GM13976 (cell line): Measurements from ENCODE around the gene BHLHE41.

Experiments used
- DNase-seq: peaks from one replicate; pipeline ENCODE4 v3.0.0; 2012; ENCODE audit warnings: low spot score
- CTCF ChIP-seq: IDR thresholded peaks from 2 replicates; pipeline ENCODE4 v1.5.1; 2012; ENCODE audit warnings: borderline replicate concordance, mild to moderate bottlenecking; ENCODE audit not compliant: insufficient read depth; ENCODE audit errors: extremely low read depth, missing control alignments, control extremely low read depth
- in situ Hi-C: fragments of 300-500 bp; cut with MboI; formaldehyde crosslinking; loops from one replicate; pipeline ENCODE4 v1.12.0; 2022; ENCODE audit warnings: low sequenced_read_pairs, mixed read lengths, inconsistent platforms; ENCODE audit not compliant: unreplicated experiment

Gene BHLHE41

GRCh38 chr12:26124446-26125399 lies at the start of gene BHLHE41:
TSS of gene BHLHE41 (minus strand) at chr12:26125037. CDS start at chr12:26124779, 258 bp downstream.
- DNase-seq = peak; percentile 41
- TF ChIP-seq CTCF = no peak
- in situ Hi-C loops = loop anchor here (25.0 kb wide), 1 partner anchor 738 kb away; no protein-coding TSS in a partner anchor

- no peak for DNase-seq
- no peak for TF ChIP-seq CTCF
- in situ Hi-C loops = no loop called here
Measured at GRCh38 chr12:26172946-26173552, 48.2 kb upstream of the BHLHE41 start.

GRCh38 chr12:26172539-26172938 lies 47.7 kb upstream of the BHLHE41 start:
- no peak for DNase-seq
- TF ChIP-seq CTCF = no peak
- in situ Hi-C loops = no loop called here

- no peak for DNase-seq
- in situ Hi-C loops = no loop called here
- TF ChIP-seq CTCF = no peak
Measured at GRCh38 chr12:26172013-26172412, 47.2 kb upstream of the BHLHE41 start.

GRCh38 chr12:26164118-26164517 lies 39.3 kb upstream of the BHLHE41 start:
- DNase-seq = no peak
- TF ChIP-seq CTCF = no peak
- in situ Hi-C loops = no loop called here

GRCh38 chr12:26162905-26163304 lies 38.1 kb upstream of the BHLHE41 start:
- DNase-seq = peak; percentile 48
- in situ Hi-C loops = no loop called here
- TF ChIP-seq CTCF = no peak
